22Rv1 (cell line): ENCODE results near the gene TMEM200A.

Source experiments
- H3K27ac ChIP-seq: fragments of 450-650 bp; 2 replicates; pipeline ENCODE4 v1.5.1; 2017
- ZFX ChIP-seq: fragments of 450-650 bp; IDR thresholded peaks from 2 replicates; pipeline ENCODE4 v1.6.1; 2017; ENCODE audit warnings: antibody characterized with exemption, borderline replicate concordance
- TF ChIP-seq, protein P1 (sequence below): fragments of 450-650 bp; IDR thresholded peaks from 2 replicates; pipeline ENCODE4 v1.5.1; 2017; ENCODE audit warnings: mild to moderate bottlenecking

The TMEM200A gene

DNA sequence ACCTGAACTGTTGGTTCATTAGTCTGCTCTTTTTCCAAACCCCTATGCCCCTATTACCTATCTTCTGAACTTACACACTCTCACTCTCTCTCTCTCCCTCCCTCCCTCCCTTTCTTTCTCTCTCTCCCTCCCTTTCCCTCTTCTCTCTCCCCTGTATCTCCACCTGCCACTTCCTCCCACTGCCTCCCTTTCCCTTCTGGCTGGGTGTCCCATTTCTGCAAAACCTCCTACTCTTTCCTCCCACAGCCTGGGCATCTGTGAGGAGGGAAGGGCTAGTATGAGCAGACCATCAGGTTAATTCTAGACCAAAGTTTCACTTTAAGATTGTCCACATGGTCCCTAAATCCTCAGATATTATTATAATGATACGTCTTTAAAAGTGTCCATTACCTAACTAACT lies 95.1 kb downstream of the TMEM200A start:
- H3K27ac ChIP-seq: no peak overlapping the region
- no peak for TF ChIP-seq ZFX
- TF ChIP-seq, protein P1, sequence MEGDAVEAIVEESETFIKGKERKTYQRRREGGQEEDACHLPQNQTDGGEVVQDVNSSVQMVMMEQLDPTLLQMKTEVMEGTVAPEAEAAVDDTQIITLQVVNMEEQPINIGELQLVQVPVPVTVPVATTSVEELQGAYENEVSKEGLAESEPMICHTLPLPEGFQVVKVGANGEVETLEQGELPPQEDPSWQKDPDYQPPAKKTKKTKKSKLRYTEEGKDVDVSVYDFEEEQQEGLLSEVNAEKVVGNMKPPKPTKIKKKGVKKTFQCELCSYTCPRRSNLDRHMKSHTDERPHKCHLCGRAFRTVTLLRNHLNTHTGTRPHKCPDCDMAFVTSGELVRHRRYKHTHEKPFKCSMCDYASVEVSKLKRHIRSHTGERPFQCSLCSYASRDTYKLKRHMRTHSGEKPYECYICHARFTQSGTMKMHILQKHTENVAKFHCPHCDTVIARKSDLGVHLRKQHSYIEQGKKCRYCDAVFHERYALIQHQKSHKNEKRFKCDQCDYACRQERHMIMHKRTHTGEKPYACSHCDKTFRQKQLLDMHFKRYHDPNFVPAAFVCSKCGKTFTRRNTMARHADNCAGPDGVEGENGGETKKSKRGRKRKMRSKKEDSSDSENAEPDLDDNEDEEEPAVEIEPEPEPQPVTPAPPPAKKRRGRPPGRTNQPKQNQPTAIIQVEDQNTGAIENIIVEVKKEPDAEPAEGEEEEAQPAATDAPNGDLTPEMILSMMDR: no peak

DNA sequence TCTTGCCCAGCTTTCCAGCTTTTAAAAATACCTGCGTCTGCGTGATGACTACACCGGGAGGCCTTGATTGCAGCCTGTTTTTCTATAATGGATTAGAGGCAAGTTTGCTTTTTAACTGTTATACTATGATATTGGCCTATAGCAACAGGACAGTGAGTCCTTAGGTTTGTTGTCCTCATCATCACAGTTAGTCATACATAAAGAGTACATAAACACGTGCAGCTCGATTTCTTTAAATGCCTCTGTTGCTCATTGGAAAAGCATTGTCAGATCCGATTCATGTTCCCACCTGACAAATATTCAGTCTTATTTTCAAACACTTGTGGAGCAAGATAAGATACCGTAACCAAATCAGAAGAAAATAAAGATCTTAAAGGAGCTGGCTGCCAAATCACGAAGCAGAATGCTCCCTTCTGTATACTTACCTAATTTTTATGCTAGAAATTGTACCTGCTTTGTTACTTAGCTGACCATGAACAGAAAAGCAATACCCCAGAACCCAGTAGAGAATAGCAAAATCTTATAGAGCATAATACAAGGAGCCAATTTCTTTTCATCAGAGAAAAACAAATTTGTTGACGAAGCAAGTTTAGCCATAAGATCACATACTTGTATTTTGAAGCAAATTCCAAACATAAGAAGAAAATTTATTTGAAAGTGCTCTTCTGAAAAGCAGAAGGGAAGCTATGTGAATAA lies 100.4 kb downstream of the TMEM200A start:
- TF ChIP-seq, protein P1: no peak
- no peak for TF ChIP-seq ZFX
- H3K27ac ChIP-seq: no peak overlapping the region

DNA sequence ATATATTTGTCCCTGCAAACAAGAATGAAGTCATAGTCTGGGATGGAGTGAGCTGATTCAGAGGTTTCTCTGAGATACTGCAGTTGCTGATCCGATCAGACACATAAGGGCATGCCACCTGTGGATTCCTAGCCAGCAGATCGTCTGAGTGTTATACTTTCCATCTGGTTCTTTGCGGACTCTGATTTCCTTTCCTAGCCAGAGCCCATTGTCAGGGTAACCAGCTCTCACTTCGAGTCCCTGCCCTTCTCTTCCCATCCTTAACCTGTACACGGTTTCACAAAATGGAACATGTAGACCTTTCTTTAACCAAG lies 100.9 kb downstream of the TMEM200A start:
- H3K27ac ChIP-seq: no peak overlapping the region
- TF ChIP-seq, protein P1: no peak
- no peak for TF ChIP-seq ZFX

DNA sequence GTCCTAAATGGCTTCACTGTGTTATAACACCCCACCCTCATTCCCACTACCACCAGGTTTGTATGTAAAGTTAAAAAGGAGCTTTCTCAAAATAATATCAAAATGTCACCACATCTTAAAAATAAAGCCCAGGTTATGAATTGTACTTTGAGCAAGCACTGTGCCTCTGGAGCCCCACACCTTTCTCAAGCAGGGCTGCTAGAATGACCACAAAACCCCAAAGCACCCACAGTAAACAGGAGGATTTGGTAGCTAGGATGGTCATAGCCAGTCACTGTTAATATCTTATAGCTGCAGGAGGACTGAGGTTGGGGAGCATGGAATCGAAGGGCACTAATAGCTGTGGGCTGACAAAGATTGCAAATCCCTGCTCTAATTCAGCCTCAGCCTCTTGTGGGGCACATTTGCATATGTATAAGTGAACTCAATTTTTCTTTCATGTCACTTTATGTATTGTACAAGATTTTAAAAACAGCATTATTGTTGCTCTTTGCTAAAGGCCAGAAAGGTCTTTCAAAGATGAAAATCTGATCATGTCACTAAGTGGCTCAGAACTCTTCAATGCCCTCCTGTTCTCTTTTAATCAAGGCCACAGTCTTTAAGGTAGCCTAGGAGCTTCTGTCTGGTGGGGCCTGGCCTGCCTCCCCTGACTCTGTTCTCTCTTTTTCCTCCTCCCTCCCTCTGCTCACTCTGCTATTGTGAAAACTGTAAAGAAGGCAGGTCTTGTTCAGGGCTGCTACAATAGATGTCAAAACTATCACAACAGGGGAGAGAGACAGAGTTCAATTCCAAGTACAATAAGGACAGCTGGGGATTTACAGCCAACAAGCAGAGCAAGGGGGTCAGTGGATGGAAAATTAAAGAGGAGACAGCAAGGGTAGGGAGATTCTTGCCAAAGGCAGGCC lies 101.6 kb downstream of the TMEM200A start:
- no peak overlapping the region for H3K27ac ChIP-seq
- TF ChIP-seq, protein P1: no peak
- TF ChIP-seq ZFX: no peak

DNA sequence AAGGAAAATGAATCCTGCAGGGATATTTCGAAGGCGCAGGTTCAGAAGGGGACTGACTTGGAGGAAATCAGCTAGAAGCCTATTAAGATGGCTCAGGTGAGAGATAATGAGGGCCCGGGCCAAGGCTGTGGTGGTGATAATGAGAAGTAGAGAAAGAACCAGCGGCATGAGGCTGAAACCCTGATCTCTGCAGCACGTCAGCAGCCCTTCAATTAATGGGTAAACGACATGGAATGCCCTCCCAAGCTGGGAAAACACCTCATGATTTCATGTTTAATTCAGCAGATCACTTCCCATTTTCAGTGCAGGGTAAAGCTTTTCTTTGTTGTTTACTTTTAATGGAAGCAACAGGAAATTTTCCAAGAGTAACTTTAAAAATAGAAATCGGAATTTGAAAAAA lies 104.9 kb downstream of the TMEM200A start:
- H3K27ac ChIP-seq: no peak overlapping the region
- TF ChIP-seq, protein P1: no peak
- TF ChIP-seq ZFX: no peak

DNA sequence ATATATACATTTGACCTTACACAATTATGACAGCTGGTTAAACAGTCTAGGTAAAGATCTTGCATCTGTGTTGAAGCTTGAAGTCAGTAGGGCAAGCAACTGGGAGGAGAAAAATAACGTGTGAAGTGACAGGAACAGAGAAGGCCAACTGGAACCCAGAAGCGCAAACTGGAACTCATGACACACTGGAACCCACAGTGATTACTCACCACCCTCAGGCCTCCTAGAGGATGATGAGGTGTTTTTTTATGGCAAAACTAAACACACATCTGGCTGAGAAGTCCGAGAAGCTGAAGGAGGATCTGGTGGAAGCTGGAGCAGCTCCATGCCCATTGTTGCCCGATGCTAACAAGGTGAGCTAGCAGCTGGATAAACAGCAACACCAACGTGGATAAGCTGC lies 108.1 kb downstream of the TMEM200A start:
- TF ChIP-seq ZFX: no peak
- TF ChIP-seq, protein P1: no peak
- no peak overlapping the region for H3K27ac ChIP-seq
